Brain microvascular endothelial cell (primary cell): ENCODE data around the gene ADGRG1.

Experiments used
- DNase-seq: peaks from one replicate; pipeline ENCODE4 v3.0.0-alpha.2; 2020
- H3K27ac ChIP-seq: fragments of 250-450 bp; sonication (Bioruptor Pico); 2 replicates; pipeline ENCODE4 v1.5.1; 2020; ENCODE audit warnings: mild to moderate bottlenecking, moderate library complexity
- H3K27me3 ChIP-seq: fragments of 250-450 bp; sonication (Bioruptor Pico); replicated peaks from 2 replicates; pipeline ENCODE4 v1.5.1; 2020; ENCODE audit warnings: mild to moderate bottlenecking
- H3K36me3 ChIP-seq: fragments of 250-450 bp; sonication (Bioruptor Pico); replicated peaks from 2 replicates; pipeline ENCODE4 v1.5.1; 2020; ENCODE audit warnings: mild to moderate bottlenecking
- H3K4me3 ChIP-seq: 2 replicates; pipeline ENCODE4 v1.5.1; 2011; ENCODE audit warnings: low read depth, mild to moderate bottlenecking, control low read depth, low read length, moderate library complexity
- CTCF ChIP-seq: IDR thresholded peaks from 2 replicates; pipeline ENCODE4 v1.5.1; 2011; ENCODE audit warnings: low read depth, mild to moderate bottlenecking, moderate library complexity, low read length, control low read depth, inconsistent platforms; ENCODE audit errors: missing control alignments
- in situ Hi-C: cut with HindIII; loops from 2 replicates; pipeline ENCODE4 v1.10.0; 2017; ENCODE audit warnings: low sequenced_read_pairs, low pct_ligation_motif_present

Gene ADGRG1

GRCh38 chr16:57604177-57604576, 24.3 kb upstream of the ADGRG1 start:
- no peak for DNase-seq
- in situ Hi-C loops = no loop called here
- Histone ChIP-seq H3K36me3 (no peaks in the 10 kb centered on the region), H3K27me3 (no peaks in the 10 kb centered on the region), H3K4me3 (no peak overlapping the region), H3K27ac (no peak overlapping the region)
- no peak for TF ChIP-seq CTCF

GRCh38 chr16:57606147-57606846, 22.1 kb upstream of the ADGRG1 start:
- Histone ChIP-seq H3K36me3 (no peaks in the 10 kb centered on the region), H3K27ac (no peak overlapping the region), H3K27me3 (no peaks in the 10 kb centered on the region), H3K4me3 (no peak overlapping the region)
- no peak for TF ChIP-seq CTCF
- in situ Hi-C loops = no loop called here
- no peak for DNase-seq

- no peak overlapping the region for H3K27ac ChIP-seq
- no peaks in the 10 kb centered on the region for H3K27me3 ChIP-seq
- no peak for DNase-seq
- TF ChIP-seq CTCF = no peak
- in situ Hi-C loops = no loop called here
- H3K36me3 ChIP-seq = no peaks in the 10 kb centered on the region
- H3K4me3 ChIP-seq = no peak overlapping the region
These were observed 21.5 kb upstream of the ADGRG1 start for GRCh38 chr16:57606847-57607501.

GRCh38 chr16:57607676-57608461, 20.6 kb upstream of the ADGRG1 start:
- no peak for DNase-seq
- no peak for TF ChIP-seq CTCF
- in situ Hi-C loops = no loop called here

GRCh38 chr16:57608462-57609113, 19.8 kb upstream of the ADGRG1 start:
- H3K27me3 ChIP-seq = no peaks in the 10 kb centered on the region
- DNase-seq = no peak
- no peak for TF ChIP-seq CTCF
- in situ Hi-C loops = no loop called here
- no peak overlapping the region for H3K27ac ChIP-seq
- no peaks in the 10 kb centered on the region for H3K36me3 ChIP-seq
- no peak overlapping the region for H3K4me3 ChIP-seq

More at GRCh38 chr16:57607676-57608461, 20.6 kb upstream of the ADGRG1 start:
- no peak overlapping the region for H3K27ac ChIP-seq
- no peaks in the 10 kb centered on the region for H3K27me3 ChIP-seq
- H3K36me3 ChIP-seq = no peaks in the 10 kb centered on the region
- no peak overlapping the region for H3K4me3 ChIP-seq
